HTERT RPE-1 (cell line): Measurements from ENCODE around the gene HOXA2.

Experiments
- in situ Hi-C: fragments of 300-500 bp; cut with MboI; formaldehyde crosslinking; loops from 4 replicates; pipeline ENCODE4 v1.14.3; 2020; ENCODE audit warnings: low sequenced_read_pairs

HOXA2 gene

DNA sequence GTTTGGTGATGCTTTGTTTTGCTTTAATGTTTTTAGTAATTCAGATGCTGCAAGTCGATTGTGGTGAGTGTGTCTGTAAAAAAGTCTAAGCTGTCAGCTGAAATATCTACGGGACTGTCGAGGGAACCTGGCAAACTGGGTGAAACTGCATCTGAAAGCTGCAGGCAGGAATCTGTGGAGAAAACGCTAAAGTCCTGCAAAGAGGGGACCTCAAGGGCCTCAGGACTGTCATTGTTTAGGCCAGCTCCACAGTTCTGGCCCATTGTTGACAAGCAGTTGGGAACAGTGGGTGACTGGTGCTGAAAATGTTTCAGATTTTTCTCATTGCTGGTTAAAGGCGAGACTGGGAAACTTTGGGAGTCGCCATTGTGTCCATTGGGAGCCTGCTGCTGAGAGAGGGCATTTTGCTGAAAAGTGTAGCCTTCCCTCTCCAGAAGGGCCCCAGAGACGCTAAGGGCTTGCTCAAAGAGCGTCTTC lies 1.8 kb downstream of the HOXA2 start:
- in situ Hi-C loops: no loop called here

GRCh38 chr7:27099453-27100370 lies 2.8 kb downstream of the HOXA2 start:
- in situ Hi-C loops: no loop called here

DNA sequence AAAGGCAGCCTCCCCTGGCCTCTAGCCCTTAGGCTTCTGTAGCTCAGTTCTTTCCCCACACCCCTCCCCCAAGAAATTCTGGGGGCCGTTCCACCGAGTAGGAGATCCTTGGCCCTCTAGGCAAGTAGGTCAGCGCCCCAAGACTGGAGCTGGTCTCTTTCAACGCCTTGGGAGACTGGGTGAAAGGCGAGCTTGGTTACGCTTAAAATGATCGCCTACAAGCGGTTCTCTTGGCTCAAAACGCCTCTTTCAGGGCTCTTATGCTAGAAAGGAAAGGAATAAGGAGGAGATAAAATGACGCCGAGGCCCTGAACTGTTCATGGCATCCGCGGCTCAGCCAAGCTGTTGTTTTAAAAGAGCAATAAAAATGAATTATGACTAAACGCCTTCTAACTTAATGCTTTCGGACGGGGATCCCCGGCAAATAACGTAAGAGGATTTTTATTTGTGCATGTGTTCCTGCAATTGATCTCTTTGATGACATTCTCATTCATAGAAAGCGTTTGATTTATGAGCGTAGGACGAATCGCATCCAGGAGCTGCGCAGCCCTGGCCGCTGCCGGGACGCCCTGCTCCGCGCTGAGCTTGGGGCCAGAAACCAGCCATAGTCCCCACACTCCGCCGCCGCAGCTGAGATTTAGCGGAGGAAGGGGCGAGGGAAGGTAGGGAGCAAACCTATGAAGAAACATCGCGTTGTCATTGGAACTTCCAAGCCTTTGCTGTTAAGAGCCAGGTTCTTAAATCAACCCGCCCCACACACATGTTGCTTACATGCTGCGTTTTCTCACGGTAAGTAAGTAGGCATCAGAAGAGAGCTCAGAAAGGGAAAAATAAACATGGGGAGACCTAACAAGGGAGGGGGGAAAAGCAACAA lies 3.7 kb downstream of the HOXA2 start:
- in situ Hi-C loops: no loop called here

DNA sequence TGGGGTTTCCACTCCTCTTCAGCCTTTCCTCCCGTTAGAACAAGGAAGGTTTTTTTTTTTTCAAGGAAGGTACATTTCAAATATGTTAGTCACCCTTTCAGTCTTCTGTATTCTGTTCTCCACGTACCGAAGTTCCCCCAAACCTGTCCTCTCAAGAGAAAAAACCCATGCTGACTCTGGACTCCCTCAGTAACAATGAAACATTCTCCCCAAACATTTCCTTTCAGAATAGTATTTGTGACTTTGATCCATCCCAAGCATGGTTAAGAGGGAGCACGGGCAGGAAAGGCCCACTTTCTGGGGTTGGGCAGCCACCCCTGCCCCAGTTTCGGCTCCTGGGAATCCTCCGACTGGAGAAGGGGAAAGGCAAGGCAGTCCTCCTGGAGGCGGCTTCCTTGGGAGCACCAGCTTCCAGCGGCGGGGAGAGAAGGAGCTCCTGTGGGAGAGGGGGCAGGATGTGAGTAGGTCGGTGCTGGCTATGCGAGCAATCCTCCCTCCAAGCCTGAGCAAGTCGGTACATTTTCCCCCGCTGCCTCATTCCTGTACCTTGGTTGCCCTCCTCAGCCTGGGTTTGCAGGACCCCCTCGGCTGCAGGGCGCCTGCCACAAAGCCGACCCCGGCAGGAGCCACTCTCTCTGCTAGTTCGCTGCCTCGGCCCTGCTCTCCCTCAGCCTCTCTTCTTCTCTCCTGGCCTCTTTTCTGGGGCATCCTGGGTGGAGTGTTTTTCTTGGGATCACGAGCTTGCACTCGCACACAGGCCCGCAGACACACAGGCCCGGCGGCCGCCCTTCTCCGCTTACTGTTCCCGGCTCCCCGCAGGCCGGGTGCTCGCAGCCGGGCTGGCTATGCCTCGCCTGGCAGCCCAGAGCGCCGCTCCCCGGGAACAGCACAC lies 4.6 kb downstream of the HOXA2 start:
- in situ Hi-C loops: no loop called here

DNA sequence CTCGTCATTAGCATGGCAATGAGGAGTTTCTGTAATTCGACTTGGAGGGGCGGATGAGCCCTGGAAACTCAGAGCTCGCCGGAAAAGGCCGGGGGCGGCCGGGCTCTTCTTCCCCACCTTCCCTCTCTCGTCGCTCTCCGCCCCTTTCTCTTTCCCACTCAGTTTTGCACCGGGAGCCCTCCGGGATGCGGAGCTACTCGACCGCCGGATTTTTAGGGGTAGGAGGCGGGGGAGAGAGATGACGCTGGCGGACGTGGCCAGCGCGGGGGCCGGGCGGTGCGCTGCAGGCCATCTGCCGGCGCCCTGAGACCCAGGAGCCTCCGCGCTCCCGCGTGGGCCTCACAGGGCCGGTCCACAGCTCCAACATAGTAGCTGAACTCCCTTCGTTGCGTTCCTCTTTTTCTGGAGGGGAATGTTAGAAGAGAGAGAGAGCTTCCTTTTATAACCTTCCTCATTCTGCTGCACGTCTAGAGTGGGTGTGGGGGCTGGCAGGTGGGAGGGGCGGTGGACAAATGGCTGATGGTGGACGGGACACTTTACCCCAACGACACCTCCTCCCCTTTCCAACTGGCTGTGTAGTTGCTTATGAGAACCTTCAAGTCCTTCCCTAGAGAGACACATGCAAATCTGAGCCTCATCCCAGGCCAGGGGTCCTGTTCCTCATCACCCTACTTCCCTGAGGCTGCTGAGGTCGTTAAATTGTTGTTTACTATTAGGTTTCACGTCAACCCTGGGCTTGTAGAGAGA lies 5.5 kb downstream of the HOXA2 start:
- in situ Hi-C loops: no loop called here

DNA sequence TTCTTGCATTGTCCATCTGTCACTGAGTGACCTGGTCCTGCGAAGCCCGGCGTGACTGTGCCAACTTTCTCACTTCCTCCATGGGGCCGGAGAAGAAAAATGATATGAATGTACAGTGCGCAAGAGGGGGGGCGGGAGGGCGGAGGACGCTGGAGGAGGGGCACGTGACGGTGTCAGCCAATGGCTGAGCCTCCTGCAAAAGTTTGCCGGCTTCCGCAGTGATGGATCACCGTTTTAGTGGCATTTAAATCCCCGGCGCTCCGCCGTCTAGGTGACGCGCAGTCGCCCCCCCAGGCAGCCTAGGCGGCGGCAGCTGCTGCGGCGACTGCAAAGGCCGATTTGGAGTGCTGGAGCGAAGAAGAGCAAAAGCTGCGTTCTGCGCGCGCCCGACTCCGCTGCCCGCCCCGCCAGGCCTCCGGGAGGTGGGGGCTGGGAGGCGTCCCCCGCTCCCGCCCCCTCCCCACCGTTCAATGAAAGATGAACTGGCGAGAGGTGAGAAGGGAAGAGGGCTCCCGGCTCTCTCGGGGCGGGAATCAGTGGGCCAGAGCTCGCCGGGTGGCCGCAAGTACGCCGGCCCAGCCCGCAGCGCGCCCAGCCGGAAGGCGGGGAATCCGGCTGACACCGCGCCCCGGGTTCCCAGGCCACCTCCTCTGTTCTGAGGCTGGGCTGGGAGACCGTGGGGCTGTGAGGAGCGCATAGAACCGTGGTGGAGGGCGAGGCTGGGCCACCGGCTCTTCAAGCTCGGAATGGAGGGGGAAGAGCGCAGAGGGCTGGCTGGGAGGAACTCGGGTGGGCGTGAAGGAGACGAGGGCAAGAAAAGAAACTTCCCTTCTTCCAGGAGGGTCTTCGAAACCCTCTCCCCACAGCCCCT lies 6.4 kb downstream of the HOXA2 start, which contains the start of gene HOXA1:
Gene HOXA1, minus strand, starts transcription at position 104 of the 871 bp plus-strand sequence. Its CDS starts 88 bp downstream, at position 16.
- in situ Hi-C loops: no loop called here

DNA sequence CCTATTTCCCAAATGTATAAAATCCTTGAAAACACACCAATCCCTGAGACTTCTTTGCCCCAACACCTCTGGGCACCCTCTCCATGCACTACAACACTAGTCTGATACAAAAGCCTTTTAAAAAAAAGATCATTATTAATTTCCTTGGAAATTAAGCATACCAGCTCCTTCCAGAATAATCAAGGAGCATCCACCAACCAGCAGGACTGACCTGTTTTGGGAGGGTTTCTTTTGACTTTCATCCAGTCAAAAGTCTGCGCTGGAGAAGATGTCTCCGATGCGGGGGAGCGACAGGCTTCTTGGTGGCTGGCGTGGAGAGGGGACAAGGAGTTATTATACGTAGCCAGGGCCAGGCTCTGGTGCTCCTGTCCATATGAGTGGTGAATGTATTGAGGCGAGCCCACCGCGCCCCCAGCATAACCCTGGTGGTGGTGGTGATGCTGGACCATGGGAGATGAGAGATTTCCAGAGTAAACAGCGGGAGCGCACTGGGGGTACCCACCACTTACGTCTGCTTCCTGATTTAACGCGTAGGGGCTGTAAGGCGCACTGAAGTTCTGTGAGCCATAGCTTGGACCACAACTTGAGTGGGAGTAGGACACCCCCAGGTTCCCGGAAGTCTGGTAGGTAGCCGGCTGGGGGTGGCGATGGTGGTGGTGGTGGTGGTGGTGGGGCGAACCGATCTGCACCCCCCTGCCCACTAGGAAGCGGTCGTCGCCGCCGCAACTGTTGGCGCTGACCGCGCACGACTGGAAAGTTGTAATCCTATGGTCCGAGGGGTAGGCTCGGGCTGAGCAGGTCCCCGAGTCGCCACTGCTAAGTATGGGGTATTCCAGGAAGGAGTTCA lies 7.2 kb downstream of the HOXA2 start:
- in situ Hi-C loops: no loop called here

- in situ Hi-C loops: no loop called here
Observed at GRCh38 chr7:27094304-27095049, 8.0 kb downstream of the HOXA2 start.

DNA sequence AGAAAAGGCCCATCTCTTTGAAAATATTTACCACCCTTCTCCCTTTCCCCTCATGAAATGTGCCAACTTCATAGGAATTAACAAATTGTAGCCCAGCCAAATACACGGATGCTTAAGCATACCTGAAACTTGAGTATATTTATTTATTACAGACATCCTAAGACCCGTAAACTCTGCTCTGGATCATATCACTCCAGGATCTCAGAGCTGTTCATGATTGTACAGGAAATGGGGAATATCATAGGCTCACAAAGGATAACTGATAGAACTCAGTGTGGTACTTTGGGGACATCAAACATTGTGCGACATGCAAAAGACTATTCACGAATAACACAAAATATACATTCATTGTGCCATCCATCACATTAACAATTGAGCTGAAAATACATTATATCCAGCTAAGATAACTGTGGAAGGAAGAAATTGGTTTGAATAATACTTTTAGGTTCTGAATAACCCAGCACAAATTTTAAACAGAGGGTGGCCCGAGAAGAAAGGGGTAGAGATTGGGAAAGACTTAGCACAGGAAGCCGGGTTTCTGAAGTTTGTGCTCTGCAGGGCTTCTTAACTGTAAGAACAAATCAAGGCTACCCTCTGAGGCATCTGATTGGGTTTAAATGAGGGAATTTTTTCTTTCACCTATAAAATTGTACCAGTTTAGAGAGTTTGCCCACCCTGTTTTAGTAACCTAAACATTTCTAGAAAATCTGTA lies 9.1 kb downstream of the HOXA2 start:
- in situ Hi-C loops: no loop called here

GRCh38 chr7:27092819-27093110 lies 9.7 kb downstream of the HOXA2 start:
- in situ Hi-C loops: no loop called here

DNA sequence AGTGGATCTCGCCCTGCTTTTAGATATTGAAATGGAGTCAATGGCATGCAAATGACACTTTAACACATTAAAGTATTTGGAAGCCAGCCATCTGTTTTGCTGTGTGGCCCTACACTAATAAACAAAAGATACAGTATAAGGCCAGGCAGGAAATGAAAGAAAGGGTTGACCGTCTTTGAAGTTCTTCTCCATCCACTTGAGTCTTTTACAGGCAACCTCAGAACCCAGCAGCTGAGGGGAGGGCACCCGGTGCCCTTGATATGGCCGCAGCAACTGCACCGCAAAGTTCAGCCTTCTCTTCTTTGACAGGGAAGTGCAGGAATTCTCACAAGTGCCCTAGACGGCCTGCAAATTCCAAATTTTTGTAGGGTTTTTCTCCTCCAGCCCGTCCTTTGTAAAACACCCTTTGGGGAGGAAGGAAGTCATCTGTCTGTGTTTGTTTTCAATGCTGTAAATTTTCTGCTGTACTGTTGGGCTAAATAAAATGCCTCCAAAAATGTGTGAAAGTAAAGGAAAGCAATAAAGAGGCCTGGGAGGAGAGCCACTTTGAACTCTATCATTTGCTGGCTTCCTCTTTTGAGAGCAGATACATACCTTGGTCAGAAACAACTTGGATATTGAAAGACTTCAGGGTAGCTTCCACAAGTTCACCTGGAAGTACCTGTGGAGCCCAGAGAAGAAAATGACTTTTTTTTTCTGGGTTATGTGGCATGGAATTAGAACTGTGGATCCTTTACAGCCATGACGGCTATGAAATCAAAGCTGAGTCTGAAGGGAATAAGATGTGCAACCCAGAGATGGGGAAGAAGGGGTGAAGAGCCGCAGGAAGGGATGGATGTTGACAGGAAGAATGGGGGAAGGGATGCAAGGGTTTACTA lies 10.3 kb downstream of the HOXA2 start:
- in situ Hi-C loops: no loop called here

DNA sequence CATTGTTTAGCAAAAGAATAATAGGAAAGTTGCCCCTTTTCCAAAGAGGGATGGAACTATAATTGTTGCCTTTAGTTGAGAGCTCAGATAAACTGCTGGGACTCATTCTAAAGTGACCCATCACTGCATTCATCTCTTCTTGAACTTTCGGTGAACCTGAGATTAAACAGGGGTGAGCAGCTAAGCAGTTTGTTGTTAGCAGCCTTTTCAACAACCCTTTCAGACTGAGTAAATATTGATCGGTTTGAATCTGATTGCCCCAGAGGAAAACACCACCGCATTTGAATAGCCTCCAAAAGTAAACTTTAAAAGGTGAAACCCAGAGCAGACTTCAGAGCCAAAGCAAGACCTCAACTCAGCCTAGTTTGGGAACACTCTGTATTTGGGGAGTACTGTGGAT lies 11.4 kb downstream of the HOXA2 start:
- in situ Hi-C loops: no loop called here

GRCh38 chr7:27088002-27088922 lies 14.2 kb downstream of the HOXA2 start:
- in situ Hi-C loops: no loop called here

DNA sequence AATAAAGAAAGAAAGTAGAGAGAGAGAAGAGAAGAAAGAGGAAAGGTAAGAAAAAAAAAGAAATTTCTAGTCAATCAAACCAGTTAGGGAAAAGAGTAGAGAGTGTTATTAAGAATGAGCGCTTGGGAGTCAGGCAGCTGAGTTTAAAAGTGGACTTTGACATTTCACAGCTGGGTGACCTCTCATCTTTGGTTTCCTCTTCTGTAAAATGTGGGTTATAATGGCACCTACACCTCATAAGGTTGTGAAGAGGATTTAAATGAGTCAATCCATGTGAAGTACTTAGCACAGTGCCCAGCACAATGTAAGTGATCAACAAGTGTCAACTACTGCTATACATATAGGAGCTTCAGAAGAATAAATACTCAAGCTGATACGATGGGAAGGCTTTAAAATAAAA lies 18.8 kb downstream of the HOXA2 start:
- in situ Hi-C loops: no loop called here

DNA sequence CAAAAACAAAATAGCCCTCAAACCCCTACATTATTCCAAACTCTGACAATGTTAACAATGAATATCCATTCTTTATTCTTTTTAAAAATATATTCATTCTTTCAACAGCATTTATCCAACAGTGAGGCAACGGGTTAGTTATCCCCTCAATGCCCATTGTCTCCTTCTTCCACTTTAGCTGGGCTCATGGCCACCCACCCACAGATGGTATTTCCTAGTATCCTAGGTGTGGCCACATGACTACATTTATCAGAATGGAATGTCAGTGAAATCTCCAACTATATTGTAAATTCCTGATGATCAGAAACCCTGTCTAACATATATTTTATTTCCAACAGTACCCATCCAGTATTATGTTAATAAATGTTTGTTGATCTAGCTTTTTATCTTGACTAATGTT lies 20.3 kb downstream of the HOXA2 start:
- in situ Hi-C loops: no loop called here
